SK-N-MC (cell line): ENCODE results near the gene LATS2.

Experiments
- EZH2 ChIP-seq: fragments of 200-600 bp; sonication (generic); IDR thresholded peaks from one replicate; pipeline ENCODE4 v1.6.1; 2017; ENCODE audit warnings: antibody characterized with exemption
- FOXP2 ChIP-seq: optimal IDR thresholded peaks from 2 replicates; pipeline ENCODE3; 2011; ENCODE audit warnings: mild to moderate bottlenecking, moderate library complexity; ENCODE audit not compliant: insufficient read depth; ENCODE audit errors: extremely low read length, control extremely low read depth
- POLR2AphosphoS5 ChIP-seq: IDR thresholded peaks from 2 replicates; pipeline ENCODE4 v1.6.1; 2012; ENCODE audit warnings: mild to moderate bottlenecking, low read depth, low read length, borderline replicate concordance

DNA sequence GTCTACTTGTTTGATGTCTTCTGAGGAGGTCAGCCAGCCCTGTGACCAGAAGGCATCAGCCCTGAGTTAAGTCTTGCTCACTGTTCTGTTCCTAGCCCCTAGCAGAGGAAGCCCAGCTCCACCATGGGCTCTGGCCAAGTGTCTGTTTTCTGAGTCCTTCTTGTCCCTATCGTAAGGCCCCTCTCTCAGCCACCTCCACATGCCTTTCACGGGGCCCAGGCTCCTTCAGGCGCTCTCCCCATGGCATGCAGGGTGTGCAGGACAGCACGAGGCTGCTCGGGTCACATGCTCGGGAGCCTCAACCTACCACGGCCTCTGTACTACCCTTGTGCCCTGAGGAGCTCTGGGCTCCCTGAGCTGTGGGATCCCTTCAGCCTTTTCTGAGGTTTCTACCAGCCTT lies 47.8 kb upstream of the LATS2 start:
- no peak for TF ChIP-seq EZH2
- no peak for TF ChIP-seq POLR2AphosphoS5
- no peak for TF ChIP-seq FOXP2
